Right atrium auricular region (tissue), 2 donors: ENCODE results near the gene OPRL1. TPM values are rescaled to one million over a fixed set of nuclear protein-coding genes. Genes with fewer than 3 reads are reported as not detected.

Source experiments
- DNase-seq: peaks from one replicate; pipeline ENCODE4 v3.0.0-alpha.2; 2019; ENCODE audit warnings: low spot score
- H3K27ac ChIP-seq, 2 donors: fragments of 200-600 bp; sonication (generic); 1 replicate in 1 of 2; 2 replicates in 1 of 2; pipeline ENCODE4 v1.5.1; 2016 to 2019
- H3K27me3 ChIP-seq, 2 donors: fragments of 200-600 bp; sonication (generic); one replicate each; pipeline versions ENCODE4 v1.5.1 to v1.6.0; 2017 to 2019
- H3K36me3 ChIP-seq: fragments of 200-600 bp; sonication (generic); one replicate; pipeline ENCODE4 v1.5.1; 2016
- H3K4me1 ChIP-seq, 2 donors: fragments of 200-600 bp; sonication (generic); one replicate each; pipeline versions ENCODE4 v1.5.1 to v1.6.0; 2017 to 2019
- H3K4me3 ChIP-seq, 2 donors: fragments of 200-600 bp; sonication (generic); 1 replicate in 1 of 2; 2 replicates in 1 of 2; pipeline ENCODE4 v1.5.1; 2017 to 2019; ENCODE audit warnings: mild to moderate bottlenecking in 1 of 2, moderate library complexity in 1 of 2
- H3K9me3 ChIP-seq, 2 donors: fragments of 200-600 bp; sonication (generic); one replicate each; pipeline ENCODE4 v1.5.1; 2019
- total RNA-seq, 2 donors: library from RNA; depleted of rRNA; stranded (reverse); fragments of >200 nt; gene quantifications; one replicate each; pipeline ENCODE4 v1.1.0, GENCODE V29; 2016
- TF ChIP-seq, protein P1 (sequence below), 2 donors: fragments of 200-600 bp; sonication (generic); IDR thresholded peaks; one replicate each; pipeline ENCODE4 v1.5.1; 2019; ENCODE audit warnings: antibody characterized with exemption in 2 of 2

Gene OPRL1
- total RNA-seq, 2 donors from 2014 or later, result 0.75 to 1.4 TPM

DNA sequence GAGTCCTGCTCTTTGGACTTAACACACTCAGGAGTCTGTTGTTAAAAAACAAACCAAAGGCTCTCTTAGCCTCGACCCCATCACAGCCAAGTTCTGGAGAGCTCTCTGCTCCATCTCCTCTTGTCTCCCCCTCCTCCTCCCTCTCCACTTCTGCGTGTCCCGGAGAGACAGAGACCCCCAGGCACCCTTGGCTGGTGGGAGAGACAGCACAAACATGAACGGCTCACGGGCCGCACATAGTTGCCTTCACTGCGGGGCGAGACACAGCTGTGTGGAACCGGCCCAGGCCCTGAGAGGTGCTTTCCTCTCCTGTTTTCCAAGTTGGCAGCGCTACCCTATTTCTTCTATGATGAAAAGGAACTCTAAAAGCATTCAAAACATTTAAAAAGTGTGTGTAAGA, 61.1 kb downstream of the OPRL1 start:
- no peak overlapping the region for H3K27ac ChIP-seq
- TF ChIP-seq, protein P1, sequence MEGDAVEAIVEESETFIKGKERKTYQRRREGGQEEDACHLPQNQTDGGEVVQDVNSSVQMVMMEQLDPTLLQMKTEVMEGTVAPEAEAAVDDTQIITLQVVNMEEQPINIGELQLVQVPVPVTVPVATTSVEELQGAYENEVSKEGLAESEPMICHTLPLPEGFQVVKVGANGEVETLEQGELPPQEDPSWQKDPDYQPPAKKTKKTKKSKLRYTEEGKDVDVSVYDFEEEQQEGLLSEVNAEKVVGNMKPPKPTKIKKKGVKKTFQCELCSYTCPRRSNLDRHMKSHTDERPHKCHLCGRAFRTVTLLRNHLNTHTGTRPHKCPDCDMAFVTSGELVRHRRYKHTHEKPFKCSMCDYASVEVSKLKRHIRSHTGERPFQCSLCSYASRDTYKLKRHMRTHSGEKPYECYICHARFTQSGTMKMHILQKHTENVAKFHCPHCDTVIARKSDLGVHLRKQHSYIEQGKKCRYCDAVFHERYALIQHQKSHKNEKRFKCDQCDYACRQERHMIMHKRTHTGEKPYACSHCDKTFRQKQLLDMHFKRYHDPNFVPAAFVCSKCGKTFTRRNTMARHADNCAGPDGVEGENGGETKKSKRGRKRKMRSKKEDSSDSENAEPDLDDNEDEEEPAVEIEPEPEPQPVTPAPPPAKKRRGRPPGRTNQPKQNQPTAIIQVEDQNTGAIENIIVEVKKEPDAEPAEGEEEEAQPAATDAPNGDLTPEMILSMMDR (IDR thresholded peaks at IDR 0.05), result no peak
- peaks cover 0 to 7% of the 10 kb centered on the region in 2 donors for H3K9me3 ChIP-seq
- H3K27me3 ChIP-seq, result no peaks in the 10 kb centered on the region
- no peak for DNase-seq
- H3K4me1 ChIP-seq, result no peaks in the 10 kb centered on the region
- no peak overlapping the region for H3K4me3 ChIP-seq
- H3K36me3 ChIP-seq, result no peaks in the 10 kb centered on the region

DNA sequence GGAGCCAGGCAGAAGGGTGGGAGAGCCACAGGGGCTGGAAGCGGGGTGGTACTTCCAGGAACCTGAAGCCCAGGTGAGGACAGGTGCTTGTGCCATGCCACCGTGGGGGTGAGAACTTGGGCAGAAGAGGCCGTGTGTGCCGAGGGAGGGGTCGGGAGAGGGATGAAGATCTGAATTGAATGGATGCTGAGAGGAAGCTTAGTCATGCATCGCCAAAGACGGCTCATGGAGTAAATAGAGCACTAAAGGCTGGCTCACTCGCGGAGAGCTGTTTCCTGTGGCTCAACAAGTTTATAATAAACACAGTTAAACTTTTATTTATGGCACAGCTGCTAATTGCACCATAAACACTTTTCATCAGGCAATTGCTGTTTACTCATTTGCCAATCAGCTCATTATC, 62.7 kb downstream of the OPRL1 start:
- H3K27me3 ChIP-seq, result no peaks in the 10 kb centered on the region
- no peak for DNase-seq

DNA sequence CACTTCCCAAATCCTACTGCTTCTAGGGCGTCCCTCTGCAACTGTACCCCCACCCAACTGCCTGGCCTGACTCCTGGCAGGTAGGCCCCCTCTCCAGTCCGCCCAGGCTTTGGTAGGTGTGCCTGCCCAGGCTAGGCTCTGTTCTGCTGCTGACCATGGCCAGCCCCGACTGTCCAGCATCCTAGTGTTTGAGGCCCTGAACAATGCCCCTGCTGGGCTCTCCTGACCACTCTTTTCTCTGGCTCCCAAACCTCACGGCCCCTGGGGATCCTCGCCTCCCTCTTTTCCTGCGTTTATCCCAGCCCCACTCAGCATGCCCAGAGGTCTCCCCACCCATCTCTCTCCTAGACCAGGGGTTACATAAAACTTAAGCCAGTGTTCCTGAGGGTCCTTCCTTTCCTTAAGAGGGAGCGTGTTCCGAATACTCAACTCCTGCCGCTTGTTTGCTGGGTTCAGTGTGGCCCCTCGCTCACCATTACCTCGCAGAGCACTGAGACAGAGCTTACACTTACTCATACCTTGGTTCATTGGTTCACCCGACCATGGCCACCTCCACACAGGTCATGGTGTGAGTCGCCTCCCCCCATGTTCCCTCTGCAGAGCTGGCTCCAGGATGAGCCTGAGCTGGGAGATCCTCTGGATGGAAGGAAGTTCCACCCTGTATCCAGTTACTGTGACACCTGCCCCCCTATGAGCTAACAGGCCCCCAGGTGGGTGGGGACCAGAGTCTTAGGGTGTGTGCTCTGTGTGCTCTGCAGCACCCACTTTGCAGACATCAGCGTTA, 63.3 kb downstream of the OPRL1 start:
- Histone ChIP-seq H3K27ac (no peak overlapping the region), H3K4me3 (no peak overlapping the region), H3K27me3 (no peaks in the 10 kb centered on the region), H3K9me3 (peaks cover 0 to 7% of the 10 kb centered on the region in 2 donors), H3K4me1 (no peaks in the 10 kb centered on the region), H3K36me3 (no peaks in the 10 kb centered on the region)
- no peak for DNase-seq
- TF ChIP-seq, protein P1 (IDR thresholded peaks at IDR 0.05), result no peak

More for the DNA sequence above, 62.7 kb downstream of the OPRL1 start:
- Histone ChIP-seq H3K36me3 (no peaks in the 10 kb centered on the region), H3K27ac (no peak overlapping the region), H3K4me3 (no peak overlapping the region), H3K4me1 (no peaks in the 10 kb centered on the region), H3K9me3 (peaks cover 0 to 7% of the 10 kb centered on the region in 2 donors)
- TF ChIP-seq, protein P1 (IDR thresholded peaks at IDR 0.05), result no peak

DNA sequence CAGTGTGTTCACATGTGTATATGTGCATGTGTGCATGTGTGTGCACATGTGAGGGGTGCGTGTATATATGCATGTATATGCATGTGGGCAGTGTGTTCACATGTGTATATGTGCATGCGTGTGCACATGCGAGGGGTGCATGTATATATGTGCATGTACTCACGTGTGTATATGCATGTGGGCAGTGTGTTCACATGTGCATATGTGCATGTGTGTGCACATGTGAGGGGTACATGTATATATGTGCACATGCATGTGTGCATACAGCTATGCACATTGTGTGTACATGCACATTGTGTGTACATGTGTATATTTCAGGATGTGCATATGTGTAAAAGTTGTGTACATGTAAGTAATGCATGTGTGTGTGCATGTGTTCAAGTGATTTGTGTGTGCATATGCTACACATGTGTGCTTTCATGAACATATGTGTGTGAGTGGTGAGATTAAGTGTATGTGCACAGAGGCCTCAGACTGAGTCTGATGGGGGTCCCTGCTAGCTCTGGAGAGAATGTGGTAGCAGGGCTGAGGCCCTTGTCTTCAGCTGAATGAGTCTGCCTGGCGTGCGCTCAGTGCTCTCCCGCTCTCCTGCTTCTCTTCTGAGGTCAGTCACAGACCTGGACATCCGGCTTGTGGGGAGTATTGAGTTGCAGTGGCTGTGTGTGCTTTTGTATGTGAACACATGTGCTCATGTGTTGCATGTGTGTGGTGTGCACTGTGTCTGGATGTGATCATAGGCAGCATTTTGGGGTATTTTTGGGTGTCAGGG, 64.4 kb downstream of the OPRL1 start:
- Histone ChIP-seq H3K36me3 (no peaks in the 10 kb centered on the region), H3K9me3 (peaks cover 0 to 7% of the 10 kb centered on the region in 2 donors), H3K4me1 (no peaks in the 10 kb centered on the region), H3K27ac (no peak overlapping the region), H3K4me3 (no peak overlapping the region), H3K27me3 (no peaks in the 10 kb centered on the region)
- TF ChIP-seq, protein P1 (IDR thresholded peaks at IDR 0.05), result no peak
- DNase-seq, result no peak

DNA sequence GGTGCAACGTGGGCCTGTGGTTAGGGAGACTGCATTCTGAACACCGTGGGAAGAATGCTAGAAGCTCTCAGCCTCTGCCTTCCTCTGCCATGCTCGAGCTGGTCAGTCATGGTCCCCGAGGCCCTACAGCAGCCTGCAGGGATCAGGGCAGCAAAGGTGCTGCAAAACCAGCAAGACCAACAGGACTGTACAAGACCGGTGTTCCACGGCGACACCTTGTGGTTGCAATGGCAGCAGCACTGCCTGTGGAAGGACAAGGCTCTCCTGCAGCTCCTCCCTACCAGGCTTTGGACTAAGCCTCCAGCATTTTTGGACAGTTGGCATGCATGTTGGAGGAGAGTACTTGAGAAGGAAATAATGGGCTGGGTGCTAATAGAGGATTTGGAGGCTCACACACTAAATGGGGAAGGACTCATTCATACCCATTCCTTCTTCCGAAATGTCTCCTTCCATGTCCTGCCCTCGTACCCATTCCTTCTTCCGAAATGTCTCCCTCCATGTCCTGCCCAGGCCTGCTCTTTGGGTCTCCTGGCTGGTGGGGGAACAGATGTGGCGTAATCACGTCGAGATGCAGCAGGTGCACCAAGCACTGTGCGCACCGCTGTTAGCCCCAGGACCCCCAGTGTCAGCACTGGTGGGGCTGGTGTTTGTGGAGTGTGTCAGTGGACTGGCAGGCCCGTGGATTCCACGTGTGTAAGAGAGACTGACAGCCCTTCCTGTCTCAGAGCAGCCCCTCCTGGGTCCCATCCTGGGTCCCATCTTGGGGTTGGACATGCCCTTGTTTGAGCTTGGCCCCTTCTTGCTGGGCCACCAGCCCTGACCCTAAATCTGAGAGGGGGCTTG, 65.8 kb downstream of the OPRL1 start:
- peaks cover 0 to 7% of the 10 kb centered on the region in 2 donors for H3K9me3 ChIP-seq
- no peak overlapping the region for H3K4me3 ChIP-seq
- no peak overlapping the region for H3K27ac ChIP-seq
- no peaks in the 10 kb centered on the region for H3K36me3 ChIP-seq
- H3K4me1 ChIP-seq, result no peaks in the 10 kb centered on the region
- no peak for DNase-seq
- TF ChIP-seq, protein P1 (IDR thresholded peaks at IDR 0.05), result no peak
- no peaks in the 10 kb centered on the region for H3K27me3 ChIP-seq
